Measurements from ENCODE around the gene CCT6B. TPM values are rescaled to one million over a fixed set of nuclear protein-coding genes. Genes with fewer than 3 reads are reported as not detected.

Gene CCT6B
- total and polyA plus RNA-seq, 2 donors (not counting 1 experiment from before 2014, with no cell fraction given) = 1.2 to 3.0 TPM

- no peak overlapping the region for H3K9ac ChIP-seq (ENCODE audit: insufficient read depth, low read length)
- H3K27ac ChIP-seq (ENCODE audit: insufficient read depth, low read length) = peak overlapping the region; percentile 63
- peaks cover 13% of the 10 kb centered on the region for H3K4me1 ChIP-seq (ENCODE audit: control insufficient read depth, extremely low read depth, insufficient read depth, low read length)
- H4K20me1 ChIP-seq (ENCODE audit: control insufficient read depth, extremely low read depth, insufficient read depth, low read length) = no peaks in the 10 kb centered on the region
- no peaks in the 10 kb centered on the region for H3K27me3 ChIP-seq (ENCODE audit: control insufficient read depth, insufficient read depth, low read length)
- no peak overlapping the region for H2AFZ ChIP-seq (ENCODE audit: low read length)
- H3K36me3 ChIP-seq (ENCODE audit: control insufficient read depth, insufficient read depth, low read length) = peaks cover 20% of the 10 kb centered on the region
- H3K79me2 ChIP-seq (ENCODE audit: control insufficient read depth, insufficient read depth, low read length) = no peaks in the 10 kb centered on the region
- H3K9me3 ChIP-seq (ENCODE audit: control insufficient read depth, insufficient read depth, low read depth, low read length) = no peaks in the 10 kb centered on the region
- DNase-seq (ENCODE audit: low read depth in 2 of 2) = no peak
- no peak overlapping the region for H3K4me3 ChIP-seq (replicated peaks in 1 of 4; ENCODE audit: control extremely low read depth in 1 of 4, insufficient read depth in 1 of 4, low read depth in 3 of 4, low read length in 4 of 4)
- no peak overlapping the region for H3K4me2 ChIP-seq (ENCODE audit: extremely low read depth, insufficient read depth, low read length)
- TF ChIP-seq EZH2 (IDR thresholded peaks at IDR 0.05; ENCODE audit: low read length, missing control alignments) = no peak
- TF ChIP-seq, protein P1, sequence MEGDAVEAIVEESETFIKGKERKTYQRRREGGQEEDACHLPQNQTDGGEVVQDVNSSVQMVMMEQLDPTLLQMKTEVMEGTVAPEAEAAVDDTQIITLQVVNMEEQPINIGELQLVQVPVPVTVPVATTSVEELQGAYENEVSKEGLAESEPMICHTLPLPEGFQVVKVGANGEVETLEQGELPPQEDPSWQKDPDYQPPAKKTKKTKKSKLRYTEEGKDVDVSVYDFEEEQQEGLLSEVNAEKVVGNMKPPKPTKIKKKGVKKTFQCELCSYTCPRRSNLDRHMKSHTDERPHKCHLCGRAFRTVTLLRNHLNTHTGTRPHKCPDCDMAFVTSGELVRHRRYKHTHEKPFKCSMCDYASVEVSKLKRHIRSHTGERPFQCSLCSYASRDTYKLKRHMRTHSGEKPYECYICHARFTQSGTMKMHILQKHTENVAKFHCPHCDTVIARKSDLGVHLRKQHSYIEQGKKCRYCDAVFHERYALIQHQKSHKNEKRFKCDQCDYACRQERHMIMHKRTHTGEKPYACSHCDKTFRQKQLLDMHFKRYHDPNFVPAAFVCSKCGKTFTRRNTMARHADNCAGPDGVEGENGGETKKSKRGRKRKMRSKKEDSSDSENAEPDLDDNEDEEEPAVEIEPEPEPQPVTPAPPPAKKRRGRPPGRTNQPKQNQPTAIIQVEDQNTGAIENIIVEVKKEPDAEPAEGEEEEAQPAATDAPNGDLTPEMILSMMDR (conservative IDR thresholded peaks at IDR 0.05 in 1 of 2, IDR thresholded peaks at IDR 0.05 in 1 of 2; ENCODE audit: low read depth in 1 of 2, low read length in 2 of 2) = no peak
These were observed 35.4 kb upstream of the CCT6B start for GRCh38 chr17:34996422-34997285.

GRCh38 chr17:34993031-34993430 is 31.8 kb upstream of the CCT6B start:
- Histone ChIP-seq H3K4me3 (replicated peaks in 1 of 4; ENCODE audit: control extremely low read depth in 1 of 4, insufficient read depth in 1 of 4, low read depth in 3 of 4, low read length in 4 of 4) (no peak overlapping the region), H3K27me3 (ENCODE audit: control insufficient read depth, insufficient read depth, low read length) (no peaks in the 10 kb centered on the region), H3K4me1 (ENCODE audit: control insufficient read depth, extremely low read depth, insufficient read depth, low read length) (peaks cover 12% of the 10 kb centered on the region), H3K9ac (ENCODE audit: insufficient read depth, low read length) (no peak overlapping the region), H3K36me3 (ENCODE audit: control insufficient read depth, insufficient read depth, low read length) (peaks cover 10% of the 10 kb centered on the region), H2AFZ (ENCODE audit: low read length) (no peak overlapping the region), H3K4me2 (ENCODE audit: extremely low read depth, insufficient read depth, low read length) (no peak overlapping the region), H3K79me2 (ENCODE audit: control insufficient read depth, insufficient read depth, low read length) (no peaks in the 10 kb centered on the region), H4K20me1 (ENCODE audit: control insufficient read depth, extremely low read depth, insufficient read depth, low read length) (no peaks in the 10 kb centered on the region), H3K27ac (ENCODE audit: insufficient read depth, low read length) (no peak overlapping the region), H3K9me3 (ENCODE audit: control insufficient read depth, insufficient read depth, low read depth, low read length) (no peaks in the 10 kb centered on the region)
- TF ChIP-seq, protein P1 (conservative IDR thresholded peaks at IDR 0.05 in 1 of 2, IDR thresholded peaks at IDR 0.05 in 1 of 2; ENCODE audit: low read depth in 1 of 2, low read length in 2 of 2) = no peak
- no peak for TF ChIP-seq EZH2 (IDR thresholded peaks at IDR 0.05; ENCODE audit: low read length, missing control alignments)
- DNase-seq (ENCODE audit: low read depth in 2 of 2) = no peak

DNA sequence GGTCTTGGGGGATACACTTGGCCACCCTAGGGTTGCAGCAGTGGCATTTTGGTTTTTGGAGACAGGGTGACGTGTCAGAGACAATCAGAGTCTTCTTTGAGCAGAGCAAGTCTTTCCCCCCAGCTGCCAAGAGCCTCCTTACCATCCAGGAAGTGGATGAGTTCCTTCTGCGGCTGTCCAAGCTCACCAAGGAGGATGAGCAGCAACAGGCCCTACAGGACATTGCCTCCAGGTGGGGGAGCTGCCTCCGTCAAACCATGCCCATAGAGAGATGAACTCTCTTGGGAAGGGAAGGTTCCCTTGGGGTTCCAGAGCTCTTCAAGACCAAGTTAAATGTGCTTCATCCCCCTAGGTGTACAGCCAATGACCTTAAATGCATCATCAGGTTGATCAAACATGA is 30.3 kb upstream of the CCT6B start:
- Histone ChIP-seq H4K20me1 (ENCODE audit: control insufficient read depth, extremely low read depth, insufficient read depth, low read length) (no peaks in the 10 kb centered on the region), H2AFZ (ENCODE audit: low read length) (no peak overlapping the region), H3K27ac (ENCODE audit: insufficient read depth, low read length) (no peak overlapping the region), H3K79me2 (ENCODE audit: control insufficient read depth, insufficient read depth, low read length) (no peaks in the 10 kb centered on the region), H3K4me3 (replicated peaks in 1 of 4; ENCODE audit: control extremely low read depth in 1 of 4, insufficient read depth in 1 of 4, low read depth in 3 of 4, low read length in 4 of 4) (no peak overlapping the region), H3K4me2 (ENCODE audit: extremely low read depth, insufficient read depth, low read length) (no peak overlapping the region), H3K4me1 (ENCODE audit: control insufficient read depth, extremely low read depth, insufficient read depth, low read length) (no peaks in the 10 kb centered on the region), H3K36me3 (ENCODE audit: control insufficient read depth, insufficient read depth, low read length) (peaks cover 10% of the 10 kb centered on the region), H3K9ac (ENCODE audit: insufficient read depth, low read length) (no peak overlapping the region), H3K9me3 (ENCODE audit: control insufficient read depth, insufficient read depth, low read depth, low read length) (no peaks in the 10 kb centered on the region), H3K27me3 (ENCODE audit: control insufficient read depth, insufficient read depth, low read length) (no peaks in the 10 kb centered on the region)
- TF ChIP-seq, protein P1 (conservative IDR thresholded peaks at IDR 0.05 in 1 of 2, IDR thresholded peaks at IDR 0.05 in 1 of 2; ENCODE audit: low read depth in 1 of 2, low read length in 2 of 2) = no peak
- TF ChIP-seq EZH2 (IDR thresholded peaks at IDR 0.05; ENCODE audit: low read length, missing control alignments) = no peak
- no peak for DNase-seq (ENCODE audit: low read depth in 2 of 2)
